Cortex of kidney (tissue), 1 donor: ENCODE data around the gene ANKRD13D.
"Not testable (repeated sequence)": the region's sequence is repeated elsewhere in the genome, so short reads cannot be mapped to it uniquely, and the experiment has no call there.

ENCODE experiments used
- DNase-seq: peaks from one replicate; lab custom pipeline; 2025; lab: John Stamatoyannopoulos, UW

The ANKRD13D gene

DNA sequence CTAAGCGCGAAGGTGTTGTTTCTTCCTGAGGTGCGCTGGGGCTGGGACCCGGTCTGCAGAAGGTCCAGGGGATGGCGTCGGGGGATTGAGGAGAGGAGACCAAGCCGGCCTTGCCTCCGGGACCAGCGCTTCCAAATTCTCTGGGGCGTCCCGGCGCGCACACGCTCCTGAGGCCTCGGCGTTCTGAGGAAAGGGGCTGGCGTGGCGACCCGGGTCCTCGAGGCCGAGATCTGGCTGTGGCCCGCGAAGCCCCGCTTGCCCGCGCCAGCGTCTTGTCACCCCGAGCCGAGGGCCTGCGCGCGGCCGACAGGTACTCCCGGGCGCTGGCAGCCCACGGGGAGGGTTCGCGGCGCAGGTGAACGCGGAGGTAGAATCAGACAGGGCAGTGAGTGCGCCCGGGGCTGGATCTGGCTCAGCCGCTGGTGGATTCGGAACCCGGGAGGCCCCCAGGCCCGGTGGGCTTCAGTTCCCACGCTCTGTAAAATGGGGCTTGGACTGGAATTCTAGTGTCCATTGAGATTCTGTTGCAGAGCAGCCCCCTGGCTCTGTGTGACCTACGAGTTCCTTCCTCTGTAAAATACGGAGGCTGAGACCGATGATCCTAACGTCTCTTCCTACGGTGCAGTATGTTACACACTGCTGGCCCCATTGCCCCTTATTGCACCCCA is 28.9 kb downstream of the ANKRD13D start:
- no peak for DNase-seq

DNA sequence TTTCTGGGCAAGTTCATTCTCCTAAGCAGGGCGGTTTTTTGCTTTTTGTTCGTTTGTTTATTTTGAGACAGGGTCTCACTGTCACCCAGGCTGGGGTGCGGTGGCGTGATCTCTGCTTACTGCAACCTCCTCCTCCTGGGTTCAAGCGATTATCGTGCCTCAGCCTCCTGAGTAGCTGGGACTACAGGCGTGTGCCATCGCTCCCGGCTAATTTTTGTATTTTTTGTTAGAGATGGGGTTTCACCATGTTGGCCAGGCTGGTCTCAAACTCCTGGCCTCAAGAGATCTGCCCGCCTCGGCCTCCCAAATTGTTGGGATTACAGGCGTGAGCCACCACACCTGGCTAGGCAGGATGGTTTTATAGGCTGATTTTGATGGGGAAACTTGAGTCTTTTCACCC is 29.8 kb downstream of the ANKRD13D start:
- not testable (repeated sequence) for DNase-seq

DNA sequence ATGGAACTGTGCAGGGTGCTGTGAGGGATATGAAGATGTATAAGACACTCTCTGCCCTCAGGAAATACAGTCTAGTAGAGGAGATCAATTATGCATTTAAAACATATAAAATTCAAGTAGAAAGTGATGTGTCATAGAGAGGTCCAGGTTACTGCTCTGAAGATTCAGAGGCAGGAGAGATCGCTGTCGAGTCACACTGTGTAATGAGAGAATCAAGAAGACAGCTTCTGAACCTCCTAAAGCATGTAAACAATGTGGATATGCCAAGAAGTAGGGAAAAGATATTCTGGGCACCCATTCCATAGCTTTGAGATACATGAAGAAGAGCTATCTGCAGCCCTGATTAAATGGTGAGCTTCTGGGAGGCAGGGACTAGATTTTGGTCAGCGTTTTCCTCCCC is 30.9 kb downstream of the ANKRD13D start:
- DNase-seq: no peak

GRCh38 chr11:67320691-67321090 is 31.6 kb downstream of the ANKRD13D start:
- no peak for DNase-seq

- DNase-seq: no peak
Measured at GRCh38 chr11:67321313-67321871, 32.3 kb downstream of the ANKRD13D start.

GRCh38 chr11:67322049-67322448 is 32.9 kb downstream of the ANKRD13D start:
- no peak for DNase-seq

DNA sequence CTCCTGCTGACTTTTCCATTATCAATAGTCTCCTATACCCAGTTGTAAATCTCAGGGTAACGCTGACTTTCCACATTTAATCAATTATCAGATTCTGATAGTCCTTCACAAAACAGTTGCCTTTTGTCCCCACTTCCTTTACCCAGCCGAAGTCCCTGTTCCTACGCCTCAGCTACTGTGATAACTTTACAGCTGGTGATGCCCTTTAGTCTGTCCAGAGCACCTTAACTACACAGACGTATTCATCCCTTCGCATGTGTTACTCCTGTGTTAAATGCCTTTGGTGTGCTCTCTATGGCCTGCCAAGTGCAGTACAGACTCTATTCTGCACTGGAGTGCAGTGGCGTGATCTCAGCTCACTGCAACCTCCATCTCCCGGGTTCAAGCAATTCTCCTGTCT is 34.4 kb downstream of the ANKRD13D start:
- no peak for DNase-seq

DNA sequence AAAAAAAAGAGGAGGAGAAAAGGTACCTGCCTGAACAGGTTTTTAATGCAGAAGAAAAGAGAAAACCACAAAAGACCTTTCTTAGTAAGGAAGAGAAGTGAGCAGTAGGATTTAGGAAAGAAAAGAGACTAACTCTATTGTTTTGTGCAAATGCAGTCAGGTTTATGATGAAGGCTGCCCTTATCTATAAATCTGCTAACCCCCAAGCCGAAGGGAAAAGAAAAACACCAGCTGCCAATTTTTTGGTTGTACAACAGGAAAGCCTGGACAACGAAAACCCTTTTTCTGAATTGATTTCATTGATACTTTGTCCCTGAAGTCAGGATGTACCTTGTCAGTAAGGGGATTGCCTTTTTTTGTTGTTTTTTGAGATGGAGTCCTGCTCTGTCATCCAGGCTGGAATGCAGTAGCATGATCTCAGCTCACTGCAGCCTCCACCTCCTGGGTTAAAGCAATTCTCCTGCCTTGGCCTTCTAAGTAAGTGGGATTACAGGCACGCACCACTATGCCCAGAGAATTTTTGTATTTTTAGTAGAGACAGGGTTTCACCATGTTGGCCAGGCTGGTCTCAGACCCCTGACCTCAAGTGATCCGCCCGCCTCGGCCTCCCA is 43.1 kb downstream of the ANKRD13D start:
- DNase-seq: no peak

DNA sequence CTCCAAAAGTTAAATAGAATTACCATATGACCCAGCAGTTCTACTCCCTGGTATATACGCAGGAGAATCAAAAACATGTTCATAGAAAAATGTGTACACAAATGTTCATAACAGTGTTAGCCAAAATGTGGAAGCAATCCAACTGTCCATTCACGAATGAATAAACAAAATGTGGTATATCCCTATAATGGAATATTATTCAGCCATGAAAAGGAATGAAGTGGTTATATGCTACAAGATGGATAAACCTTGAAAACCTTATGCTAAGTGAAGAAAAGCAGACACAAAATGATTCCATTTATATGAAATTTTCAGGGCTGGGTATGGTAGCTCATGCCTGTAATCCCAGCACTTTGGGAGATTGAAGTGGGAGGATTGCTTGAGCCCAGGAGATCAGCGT is 48.2 kb downstream of the ANKRD13D start:
- DNase-seq: no peak

GRCh38 chr11:67344264-67344663 is 55.2 kb downstream of the ANKRD13D start:
- no peak for DNase-seq

GRCh38 chr11:67345247-67345919 is 56.3 kb downstream of the ANKRD13D start:
- DNase-seq: no peak

- DNase-seq: no peak
Measured at GRCh38 chr11:67345920-67346819, 57.1 kb downstream of the ANKRD13D start.

GRCh38 chr11:67347964-67348749 is 59.1 kb downstream of the ANKRD13D start:
- no peak for DNase-seq

DNA sequence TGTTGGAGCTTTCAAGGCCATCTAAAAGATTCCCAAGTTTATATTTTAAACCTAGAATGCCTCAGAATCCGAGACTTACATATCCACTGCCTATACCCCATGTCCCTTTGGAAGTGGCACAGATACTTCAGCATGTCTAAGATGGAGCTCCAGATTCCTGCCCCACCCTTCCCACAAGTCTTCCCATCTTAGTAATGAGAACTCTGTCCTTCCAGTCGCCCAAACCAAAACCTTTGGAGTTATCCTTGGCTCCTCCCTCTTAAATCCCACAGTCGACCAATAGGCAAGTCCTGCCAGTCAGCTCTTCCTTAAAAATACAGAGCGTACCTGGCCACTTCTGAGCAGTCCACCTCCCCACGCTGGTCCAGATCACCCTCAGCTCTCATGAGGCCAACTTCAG is 59.9 kb downstream of the ANKRD13D start:
- DNase-seq: no peak

- no peak for DNase-seq
Measured at GRCh38 chr11:67349457-67349856, 60.4 kb downstream of the ANKRD13D start.

DNA sequence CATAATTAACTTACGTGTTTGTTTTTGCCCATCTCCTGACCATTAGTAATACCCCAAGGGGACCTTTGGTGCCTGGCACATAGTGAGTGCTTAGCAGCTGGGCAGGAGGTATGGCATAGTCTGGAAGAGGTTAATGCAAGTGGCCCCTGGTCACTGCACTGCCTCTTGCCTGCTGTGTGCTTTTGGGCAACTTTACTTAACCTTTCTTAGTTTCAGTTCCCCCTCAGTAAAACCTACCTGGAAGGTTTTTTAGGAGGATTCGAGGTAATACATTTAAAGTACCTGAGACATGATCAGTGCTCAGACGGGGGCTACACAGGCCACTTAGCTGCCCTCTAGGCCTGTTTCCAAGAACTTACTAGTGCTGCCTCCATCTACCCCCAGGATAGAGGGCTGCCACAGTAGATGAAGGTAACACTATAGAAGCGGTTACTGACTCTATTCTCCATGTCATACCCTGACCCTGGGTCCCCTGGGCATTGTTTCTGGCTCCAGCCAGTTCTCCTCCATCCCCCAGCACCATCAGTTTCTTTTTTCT is 60.9 kb downstream of the ANKRD13D start:
- DNase-seq: no peak

DNA sequence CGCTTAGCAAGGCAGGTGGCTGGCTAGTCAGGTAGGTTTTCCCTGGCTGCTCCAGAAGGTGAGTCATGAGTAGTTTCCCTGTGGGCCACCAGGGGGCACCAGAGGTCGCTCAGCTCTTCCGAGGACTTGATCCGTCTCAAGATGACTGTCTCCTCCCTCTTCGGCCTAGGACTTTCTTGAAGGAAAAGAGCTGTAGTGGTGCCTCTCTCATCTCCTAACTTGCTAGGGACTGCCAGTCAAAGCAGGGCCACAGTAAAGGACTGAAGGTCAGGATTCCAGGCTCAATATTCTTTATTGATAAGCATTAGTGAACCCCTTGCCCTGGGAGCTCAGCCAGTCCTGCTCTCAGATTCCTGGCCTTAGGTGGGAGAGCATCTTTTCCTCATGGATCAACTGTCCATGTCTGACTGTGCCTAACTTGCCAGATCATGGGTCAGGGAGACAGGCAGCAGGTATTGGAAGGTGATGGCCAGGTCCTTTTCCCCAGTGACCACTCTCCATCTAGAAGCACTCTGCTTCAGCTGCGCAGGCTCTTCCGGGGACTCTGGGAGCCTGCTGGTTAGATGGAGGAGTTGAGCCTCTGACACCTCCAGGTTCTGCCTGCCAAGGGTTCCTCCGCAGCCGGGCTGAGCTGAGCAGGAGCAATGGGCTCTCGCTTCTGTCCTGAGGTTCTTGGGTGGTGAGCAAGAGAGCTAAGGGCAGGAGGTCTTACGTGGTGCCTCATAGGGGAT is 62.3 kb downstream of the ANKRD13D start:
- DNase-seq: no peak
